ENCODE results near the gene ASPSCR1. TPM values are rescaled to one million over a fixed set of nuclear protein-coding genes. Genes with fewer than 3 reads are reported as not detected.
A peak's percentile ranks its signal among the peaks of the same experiment; 100 is the strongest.

The ASPSCR1 gene
- total and polyA plus RNA-seq, 2 of the 13 experiments (the other 11 are each of a cell fraction or from before 2014, with no cell fraction given): 274 to 314 TPM

GRCh38 chr17:82065638-82066303 is 88.3 kb downstream of the ASPSCR1 start, which contains the start of gene DUS1L (continued):
- TF ChIP-seq FOXC1 (CRISPR knock-in tag; IDR thresholded peaks at IDR 0.05; ENCODE audit: borderline replicate concordance): peak; percentile 72; the same call in 1 of the 2 replicates
- TF ChIP-seq ZNF720 (CRISPR knock-in tag; IDR thresholded peaks at IDR 0.05): 0 out of 2 replicates have a peak, but pooled peaks have one; percentile 35
- peak; percentile 60; the same call in 1 of the 2 replicates for TF ChIP-seq SIX4 (CRISPR knock-in tag; IDR thresholded peaks at IDR 0.05)
- no peak for TF ChIP-seq RBAK (CRISPR knock-in tag; IDR thresholded peaks at IDR 0.05)
- TF ChIP-seq, protein P1, sequence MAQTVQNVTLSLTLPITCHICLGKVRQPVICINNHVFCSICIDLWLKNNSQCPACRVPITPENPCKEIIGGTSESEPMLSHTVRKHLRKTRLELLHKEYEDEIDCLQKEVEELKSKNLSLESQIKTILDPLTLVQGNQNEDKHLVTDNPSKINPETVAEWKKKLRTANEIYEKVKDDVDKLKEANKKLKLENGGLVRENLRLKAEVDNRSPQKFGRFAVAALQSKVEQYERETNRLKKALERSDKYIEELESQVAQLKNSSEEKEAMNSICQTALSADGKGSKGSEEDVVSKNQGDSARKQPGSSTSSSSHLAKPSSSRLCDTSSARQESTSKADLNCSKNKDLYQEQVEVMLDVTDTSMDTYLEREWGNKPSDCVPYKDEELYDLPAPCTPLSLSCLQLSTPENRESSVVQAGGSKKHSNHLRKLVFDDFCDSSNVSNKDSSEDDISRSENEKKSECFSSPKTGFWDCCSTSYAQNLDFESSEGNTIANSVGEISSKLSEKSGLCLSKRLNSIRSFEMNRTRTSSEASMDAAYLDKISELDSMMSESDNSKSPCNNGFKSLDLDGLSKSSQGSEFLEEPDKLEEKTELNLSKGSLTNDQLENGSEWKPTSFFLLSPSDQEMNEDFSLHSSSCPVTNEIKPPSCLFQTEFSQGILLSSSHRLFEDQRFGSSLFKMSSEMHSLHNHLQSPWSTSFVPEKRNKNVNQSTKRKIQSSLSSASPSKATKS (CRISPR knock-in tag; IDR thresholded peaks at IDR 0.05): no peak
- no peak for TF ChIP-seq SMARCE1 (IDR thresholded peaks at IDR 0.05; ENCODE audit: borderline replicate concordance)
- TF ChIP-seq ZNF879 (CRISPR knock-in tag; IDR thresholded peaks at IDR 0.05): peak; percentile 73; the same call in 1 of the 2 replicates
- no peak for TF ChIP-seq USF2 (IDR thresholded peaks at IDR 0.05; ENCODE audit: low read depth, low read length)
- TF ChIP-seq USF2 (CRISPR knock-in tag; IDR thresholded peaks at IDR 0.05; ENCODE audit: borderline replicate concordance): no peak; the same call in 1 of the 2 replicates
- TF ChIP-seq RFX1 (IDR thresholded peaks at IDR 0.05): no peak
- TF ChIP-seq TSC22D2 (CRISPR knock-in tag; IDR thresholded peaks at IDR 0.05; ENCODE audit: borderline replicate concordance): peak; percentile 87
- no peak for TF ChIP-seq CEBPB (IDR thresholded peaks at IDR 0.05; ENCODE audit: borderline replicate concordance, low read depth, low read length)
- 0 out of 2 replicates have a peak, but pooled peaks have one; percentile 5 for TF ChIP-seq BRCA1 (CRISPR knock-in tag; IDR thresholded peaks at IDR 0.05)
- no peak for TF ChIP-seq CAMTA2 (CRISPR knock-in tag; IDR thresholded peaks at IDR 0.05; ENCODE audit: borderline replicate concordance)
- TF ChIP-seq RFXAP (CRISPR knock-in tag; IDR thresholded peaks at IDR 0.05; ENCODE audit: borderline replicate concordance): peak; percentile 91
- TF ChIP-seq, protein P2, sequence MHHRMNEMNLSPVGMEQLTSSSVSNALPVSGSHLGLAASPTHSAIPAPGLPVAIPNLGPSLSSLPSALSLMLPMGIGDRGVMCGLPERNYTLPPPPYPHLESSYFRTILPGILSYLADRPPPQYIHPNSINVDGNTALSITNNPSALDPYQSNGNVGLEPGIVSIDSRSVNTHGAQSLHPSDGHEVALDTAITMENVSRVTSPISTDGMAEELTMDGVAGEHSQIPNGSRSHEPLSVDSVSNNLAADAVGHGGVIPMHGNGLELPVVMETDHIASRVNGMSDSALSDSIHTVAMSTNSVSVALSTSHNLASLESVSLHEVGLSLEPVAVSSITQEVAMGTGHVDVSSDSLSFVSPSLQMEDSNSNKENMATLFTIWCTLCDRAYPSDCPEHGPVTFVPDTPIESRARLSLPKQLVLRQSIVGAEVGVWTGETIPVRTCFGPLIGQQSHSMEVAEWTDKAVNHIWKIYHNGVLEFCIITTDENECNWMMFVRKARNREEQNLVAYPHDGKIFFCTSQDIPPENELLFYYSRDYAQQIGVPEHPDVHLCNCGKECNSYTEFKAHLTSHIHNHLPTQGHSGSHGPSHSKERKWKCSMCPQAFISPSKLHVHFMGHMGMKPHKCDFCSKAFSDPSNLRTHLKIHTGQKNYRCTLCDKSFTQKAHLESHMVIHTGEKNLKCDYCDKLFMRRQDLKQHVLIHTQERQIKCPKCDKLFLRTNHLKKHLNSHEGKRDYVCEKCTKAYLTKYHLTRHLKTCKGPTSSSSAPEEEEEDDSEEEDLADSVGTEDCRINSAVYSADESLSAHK (CRISPR knock-in tag; IDR thresholded peaks at IDR 0.05; ENCODE audit: borderline replicate concordance): peak; percentile 48; the same call in 1 of the 2 replicates
